Femur (tissue), 1 donor: ENCODE results near the gene CFI.
"Not testable (repeated sequence)": the region's sequence is repeated elsewhere in the genome, so short reads cannot be mapped to it uniquely, and the experiment has no call there.

Experiments
- DNase-seq: peaks from one replicate; pipeline ENCODE4 v3.0.0-alpha.2; 2017

The CFI gene

GRCh38 chr4:109795059-109795458, 6.7 kb downstream of the CFI start:
- DNase-seq: no peak

- DNase-seq: no peak
Observed at GRCh38 chr4:109787807-109788206, 14.0 kb downstream of the CFI start.

- DNase-seq: no peak
Observed at GRCh38 chr4:109786846-109787245, 15.0 kb downstream of the CFI start.

- not testable (repeated sequence) for DNase-seq
Observed at GRCh38 chr4:109782092-109782491, 19.7 kb downstream of the CFI start.

- no peak for DNase-seq
Observed at GRCh38 chr4:109764789-109765402, 36.9 kb downstream of the CFI start.

GRCh38 chr4:109764376-109764775, 37.4 kb downstream of the CFI start:
- DNase-seq: no peak

- DNase-seq: no peak
Observed at GRCh38 chr4:109760682-109761081, 41.1 kb downstream of the CFI start.

GRCh38 chr4:109755656-109756055, 46.1 kb downstream of the CFI start:
- DNase-seq: no peak

GRCh38 chr4:109754093-109754857, 47.5 kb downstream of the CFI start:
- no peak for DNase-seq

GRCh38 chr4:109752525-109752924, 49.3 kb downstream of the CFI start:
- no peak for DNase-seq

- no peak for DNase-seq
Observed at GRCh38 chr4:109751852-109752251, 49.9 kb downstream of the CFI start.

- DNase-seq: no peak
Observed at GRCh38 chr4:109750652-109751244, 51.1 kb downstream of the CFI start.

GRCh38 chr4:109749388-109750082, 52.3 kb downstream of the CFI start:
- no peak for DNase-seq

- no peak for DNase-seq
Observed at GRCh38 chr4:109748114-109748513, 53.7 kb downstream of the CFI start.

- DNase-seq: no peak
Observed at GRCh38 chr4:109746728-109747127, 55.1 kb downstream of the CFI start.

- no peak for DNase-seq
Observed at GRCh38 chr4:109745830-109746229, 56.0 kb downstream of the CFI start.

- DNase-seq: no peak
Observed at GRCh38 chr4:109739547-109739946, 62.3 kb downstream of the CFI start.

GRCh38 chr4:109738104-109738872, 63.5 kb downstream of the CFI start:
- no peak for DNase-seq

- no peak for DNase-seq
Observed at GRCh38 chr4:109735566-109736365, 66.0 kb downstream of the CFI start.

- no peak for DNase-seq
Observed at GRCh38 chr4:109733728-109734127, 68.1 kb downstream of the CFI start.

- no peak for DNase-seq
Observed at GRCh38 chr4:109730619-109731545, 70.9 kb downstream of the CFI start.
